GM12801 (cell line): Measurements from ENCODE around the gene SLC45A1.

ENCODE experiments used
- TF ChIP-seq, protein P1 (sequence below): IDR thresholded peaks from one replicate; pipeline ENCODE4 v1.5.1; 2011; ENCODE audit warnings: control low read depth; ENCODE audit not compliant: insufficient read length; ENCODE audit errors: extremely low read depth

Gene SLC45A1

DNA sequence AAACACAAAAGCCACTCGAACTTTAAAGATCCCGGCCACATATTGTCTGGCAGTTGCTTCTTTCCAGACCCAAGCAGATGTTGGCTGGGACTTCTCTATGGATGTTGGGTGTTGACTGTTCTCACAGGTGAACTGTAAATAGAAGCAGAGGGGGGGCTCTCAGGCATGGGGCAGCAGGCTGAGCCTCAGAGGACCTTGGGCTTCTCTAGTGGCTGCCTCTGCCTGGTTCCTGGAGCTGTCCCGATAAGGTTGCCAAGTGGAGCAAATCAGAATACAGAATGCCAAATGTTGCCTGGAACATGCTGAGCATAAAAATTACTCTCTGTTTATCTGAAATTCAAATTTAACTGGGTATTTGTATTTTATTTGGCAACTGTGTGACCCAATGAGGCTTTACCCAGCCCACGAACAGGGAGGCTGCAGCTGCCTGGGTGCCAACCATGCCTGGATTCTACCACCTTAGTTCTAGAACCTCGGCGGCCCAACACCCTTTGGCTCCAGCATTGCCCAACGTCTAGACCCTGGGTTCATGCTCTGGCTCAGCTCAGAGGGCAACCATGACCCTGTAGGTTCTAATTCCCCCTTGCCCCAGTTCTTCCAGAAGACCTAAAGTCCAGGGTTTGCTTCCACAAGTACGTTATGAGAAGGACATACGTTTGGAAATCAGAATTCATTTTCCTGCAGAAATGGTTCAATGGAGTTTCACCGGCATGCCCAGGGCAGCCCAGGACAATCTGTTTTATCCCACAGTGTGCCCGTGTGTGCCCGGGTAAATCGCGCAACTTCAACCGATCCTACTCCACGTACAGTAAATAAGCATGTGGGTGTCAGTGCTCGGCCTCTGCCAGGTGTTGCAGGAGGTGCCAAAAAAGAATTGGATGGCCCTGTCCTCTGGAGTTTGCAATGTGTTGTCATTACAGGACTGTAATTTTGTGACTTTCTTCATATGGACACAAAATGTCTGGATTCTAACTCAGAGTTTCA is 5.4 kb upstream of the SLC45A1 start:
- TF ChIP-seq, protein P1, sequence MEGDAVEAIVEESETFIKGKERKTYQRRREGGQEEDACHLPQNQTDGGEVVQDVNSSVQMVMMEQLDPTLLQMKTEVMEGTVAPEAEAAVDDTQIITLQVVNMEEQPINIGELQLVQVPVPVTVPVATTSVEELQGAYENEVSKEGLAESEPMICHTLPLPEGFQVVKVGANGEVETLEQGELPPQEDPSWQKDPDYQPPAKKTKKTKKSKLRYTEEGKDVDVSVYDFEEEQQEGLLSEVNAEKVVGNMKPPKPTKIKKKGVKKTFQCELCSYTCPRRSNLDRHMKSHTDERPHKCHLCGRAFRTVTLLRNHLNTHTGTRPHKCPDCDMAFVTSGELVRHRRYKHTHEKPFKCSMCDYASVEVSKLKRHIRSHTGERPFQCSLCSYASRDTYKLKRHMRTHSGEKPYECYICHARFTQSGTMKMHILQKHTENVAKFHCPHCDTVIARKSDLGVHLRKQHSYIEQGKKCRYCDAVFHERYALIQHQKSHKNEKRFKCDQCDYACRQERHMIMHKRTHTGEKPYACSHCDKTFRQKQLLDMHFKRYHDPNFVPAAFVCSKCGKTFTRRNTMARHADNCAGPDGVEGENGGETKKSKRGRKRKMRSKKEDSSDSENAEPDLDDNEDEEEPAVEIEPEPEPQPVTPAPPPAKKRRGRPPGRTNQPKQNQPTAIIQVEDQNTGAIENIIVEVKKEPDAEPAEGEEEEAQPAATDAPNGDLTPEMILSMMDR, result no peak

DNA sequence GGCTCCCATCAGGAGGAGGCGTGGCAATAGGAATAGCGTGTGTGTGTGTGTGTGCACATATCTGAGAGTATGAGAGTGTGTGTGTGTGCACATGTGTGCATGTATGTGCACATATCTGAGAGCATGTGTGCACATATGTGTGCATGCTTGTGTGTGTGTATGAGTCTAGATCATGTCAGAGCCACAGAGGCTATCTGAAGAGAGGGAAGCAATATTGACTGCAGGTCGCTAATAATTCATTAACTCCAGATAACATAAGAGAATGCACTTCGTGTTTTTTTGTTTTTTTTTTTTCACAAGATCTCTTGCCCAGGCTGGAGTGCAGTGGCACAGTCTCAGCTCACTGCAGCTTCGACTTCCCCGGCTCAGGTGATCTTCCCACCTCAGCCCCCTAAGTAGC is 4.7 kb upstream of the SLC45A1 start:
- TF ChIP-seq, protein P1, result no peak

DNA sequence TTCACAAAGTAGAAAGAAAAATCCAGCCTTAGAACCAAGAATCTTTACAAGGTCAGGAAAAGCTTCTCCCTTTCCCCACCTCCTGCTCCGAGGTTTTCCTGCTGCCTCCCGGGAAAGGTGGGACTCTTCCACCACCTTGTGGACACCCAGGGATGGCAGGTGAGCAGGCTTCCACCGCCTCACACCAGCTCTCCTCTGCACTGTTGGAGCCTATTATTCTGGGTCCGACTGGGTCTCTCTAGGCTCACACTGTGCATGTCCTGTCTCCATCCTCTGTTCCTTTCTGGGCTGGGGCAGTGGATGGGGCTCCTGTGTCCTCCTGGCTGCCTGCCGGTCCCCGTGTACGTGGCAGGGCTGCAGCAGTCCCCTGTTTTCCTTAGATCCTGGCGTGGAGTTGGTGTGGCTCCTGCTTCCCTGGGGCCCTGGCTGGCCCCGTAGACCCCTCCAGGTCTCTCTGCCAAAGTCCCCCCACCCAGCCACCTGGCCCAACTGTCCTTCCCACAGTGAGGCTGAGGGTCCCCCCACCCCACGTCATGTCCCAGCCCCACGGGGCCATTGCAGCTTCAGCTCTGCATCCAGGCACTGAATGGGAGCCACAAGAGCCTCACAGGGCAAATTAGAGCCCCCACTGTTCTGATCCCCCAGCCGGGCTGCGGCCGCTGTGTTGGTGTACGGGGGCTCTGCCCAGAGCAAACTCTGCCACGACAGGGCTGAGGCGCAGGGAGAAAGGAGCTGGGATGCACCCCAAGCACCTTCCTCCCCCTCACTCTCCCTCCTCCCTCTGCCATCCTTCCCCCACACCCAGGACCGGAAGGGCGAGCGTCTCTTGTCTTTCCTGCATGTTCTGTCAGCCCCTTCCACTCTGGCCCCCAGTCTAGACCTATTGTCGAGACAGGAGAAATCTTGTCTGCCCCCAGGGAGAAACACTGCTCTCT is 3.3 kb upstream of the SLC45A1 start:
- TF ChIP-seq, protein P1, result no peak

DNA sequence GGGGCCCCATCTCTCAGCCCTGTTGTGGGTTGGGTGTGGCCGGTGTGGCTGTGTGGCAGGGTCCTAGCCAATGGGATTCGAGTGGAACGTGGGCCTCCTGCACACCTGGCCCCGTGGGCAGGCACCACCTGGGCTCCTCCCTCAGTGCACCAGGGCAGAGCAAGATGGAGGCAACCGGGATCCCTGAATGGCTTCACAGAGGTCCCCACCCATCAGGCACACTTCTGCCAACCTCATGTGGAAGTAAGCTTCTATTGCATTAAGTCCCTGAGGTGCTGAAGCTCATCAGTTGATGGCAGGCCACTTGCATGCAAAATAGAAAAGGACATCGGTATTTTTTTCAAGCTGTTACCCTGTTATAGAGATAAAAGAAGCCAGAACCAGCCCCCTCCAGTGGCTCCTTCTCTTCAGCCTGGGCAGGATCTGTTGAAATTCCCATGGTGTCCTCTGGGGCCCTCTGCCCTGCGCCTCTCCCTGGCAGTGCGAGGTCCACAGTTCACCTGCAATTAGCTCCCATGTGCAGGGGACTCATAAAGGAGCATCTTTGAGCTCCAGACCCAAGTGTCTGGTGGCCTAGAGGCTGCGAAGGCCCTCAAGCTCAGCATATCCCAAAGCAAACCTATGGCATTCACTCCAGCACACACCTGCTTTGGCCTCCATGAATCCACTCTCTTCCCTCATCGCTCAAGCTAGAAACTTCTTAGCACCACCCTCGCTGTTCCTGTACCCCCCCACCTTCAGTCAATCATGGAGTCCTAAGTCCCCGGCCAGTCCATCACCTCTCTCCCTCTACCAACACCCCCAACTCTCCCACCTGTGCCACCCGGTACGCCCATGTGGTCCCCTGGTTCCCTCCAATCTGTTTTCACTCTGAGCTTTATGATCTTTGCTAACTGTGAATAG is 2.1 kb upstream of the SLC45A1 start:
- TF ChIP-seq, protein P1, result no peak

DNA sequence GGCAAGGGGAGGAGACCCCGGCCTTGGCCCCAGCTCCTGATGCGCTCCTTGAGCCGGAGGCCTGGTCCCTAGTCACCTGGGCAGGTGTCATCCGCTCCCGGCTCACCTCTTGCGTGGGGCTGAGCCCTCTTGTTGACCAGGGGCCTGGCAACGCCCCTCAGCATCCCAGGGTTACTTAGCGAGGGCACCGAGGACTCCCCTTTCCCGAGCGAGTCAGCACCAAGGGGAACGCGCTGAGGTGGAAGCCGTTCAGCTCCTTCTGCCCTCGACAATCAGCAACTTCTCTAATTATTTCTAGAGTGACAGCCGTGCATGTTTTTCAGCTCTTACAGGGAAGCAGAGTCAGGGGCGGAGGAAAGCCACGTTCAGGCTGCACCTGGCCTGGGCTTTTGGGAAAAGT is 522 bp downstream of the SLC45A1 start:
- TF ChIP-seq, protein P1, result no peak

DNA sequence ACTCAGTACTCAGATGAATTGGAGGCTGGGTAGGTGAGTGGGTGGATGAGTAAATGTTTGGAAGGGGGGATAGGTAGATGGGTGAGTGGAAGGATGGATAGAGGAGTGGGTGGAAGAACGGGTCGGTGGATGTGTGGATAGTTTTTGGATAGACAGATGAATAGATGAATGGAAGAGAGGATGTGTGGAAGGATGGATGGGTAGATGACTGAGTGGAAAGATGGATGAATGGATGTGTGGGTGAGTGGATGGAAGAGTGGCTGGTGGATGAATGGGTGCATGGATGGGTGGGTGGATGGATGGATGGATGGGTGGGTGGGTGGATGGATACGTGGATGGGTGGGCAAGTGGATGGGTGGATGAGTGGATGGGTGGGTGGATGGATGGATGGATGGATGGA is 3.7 kb downstream of the SLC45A1 start:
- TF ChIP-seq, protein P1, result no peak
